Mucosa of stomach (tissue), 1 donor: Measurements from ENCODE around the gene ENDOV.

Experiments used
- H3K27me3 ChIP-seq: one replicate; pipeline ENCODE4 v1.7.0; 2013; ENCODE audit warnings: mild to moderate bottlenecking, low read length; ENCODE audit not compliant: control insufficient read depth, insufficient read depth
- H3K36me3 ChIP-seq: one replicate; pipeline ENCODE4 v1.7.0; 2013; ENCODE audit warnings: low read length; ENCODE audit not compliant: control insufficient read depth, insufficient read depth
- H3K4me1 ChIP-seq: one replicate; pipeline ENCODE4 v1.7.0; 2013; ENCODE audit warnings: mild to moderate bottlenecking, low read length; ENCODE audit not compliant: control insufficient read depth, insufficient read depth
- H3K4me3 ChIP-seq: one replicate; pipeline ENCODE4 v1.7.0; 2013; ENCODE audit warnings: low read length
- H3K9ac ChIP-seq: one replicate; pipeline ENCODE4 v1.7.0; 2013; ENCODE audit warnings: mild to moderate bottlenecking, low read length, moderate library complexity
- H3K9me3 ChIP-seq: one replicate; pipeline ENCODE4 v1.7.0; 2013; ENCODE audit warnings: mild to moderate bottlenecking, low read length, moderate library complexity; ENCODE audit not compliant: control insufficient read depth
- donor health status: Pancreatic carcinoma.

ENDOV gene

GRCh38 chr17:80458016-80458415, 43.0 kb downstream of the ENDOV start:
- peaks cover 4% of the 10 kb centered on the region for H3K27me3 ChIP-seq
- H3K9ac ChIP-seq, result no peak overlapping the region
- H3K9me3 ChIP-seq, result no peaks in the 10 kb centered on the region
- H3K4me3 ChIP-seq, result no peak overlapping the region
- peaks cover 10% of the 10 kb centered on the region for H3K4me1 ChIP-seq
- H3K36me3 ChIP-seq, result no peaks in the 10 kb centered on the region

GRCh38 chr17:80459234-80459633, 44.3 kb downstream of the ENDOV start:
- no peak overlapping the region for H3K9ac ChIP-seq
- peaks cover 11% of the 10 kb centered on the region for H3K27me3 ChIP-seq

GRCh38 chr17:80460429-80460834, 45.5 kb downstream of the ENDOV start:
- no peaks in the 10 kb centered on the region for H3K36me3 ChIP-seq
- H3K9ac ChIP-seq, result no peak overlapping the region
- H3K9me3 ChIP-seq, result no peaks in the 10 kb centered on the region
- H3K27me3 ChIP-seq, result peaks cover 15% of the 10 kb centered on the region
- H3K4me3 ChIP-seq, result no peak overlapping the region
- H3K4me1 ChIP-seq, result no peaks in the 10 kb centered on the region

More at GRCh38 chr17:80459234-80459633, 44.3 kb downstream of the ENDOV start:
- Histone ChIP-seq H3K9me3 (no peaks in the 10 kb centered on the region), H3K4me3 (no peak overlapping the region), H3K36me3 (no peaks in the 10 kb centered on the region), H3K4me1 (peaks cover under 1% of the 10 kb centered on the region)

GRCh38 chr17:80461528-80462160, 46.7 kb downstream of the ENDOV start:
- Histone ChIP-seq H3K27me3 (peaks cover 26% of the 10 kb centered on the region), H3K4me3 (no peak overlapping the region), H3K4me1 (no peaks in the 10 kb centered on the region), H3K36me3 (no peaks in the 10 kb centered on the region), H3K9me3 (no peaks in the 10 kb centered on the region), H3K9ac (no peak overlapping the region)

GRCh38 chr17:80463784-80464400, 48.9 kb downstream of the ENDOV start:
- H3K36me3 ChIP-seq, result no peaks in the 10 kb centered on the region
- no peaks in the 10 kb centered on the region for H3K4me1 ChIP-seq
- H3K9ac ChIP-seq, result no peak overlapping the region
- no peaks in the 10 kb centered on the region for H3K9me3 ChIP-seq
- H3K27me3 ChIP-seq, result peaks cover 39% of the 10 kb centered on the region
- no peak overlapping the region for H3K4me3 ChIP-seq

GRCh38 chr17:80464486-80464885, 49.5 kb downstream of the ENDOV start:
- Histone ChIP-seq H3K9me3 (no peaks in the 10 kb centered on the region), H3K9ac (no peak overlapping the region), H3K36me3 (no peaks in the 10 kb centered on the region), H3K4me1 (no peaks in the 10 kb centered on the region), H3K4me3 (no peak overlapping the region), H3K27me3 (peaks cover 45% of the 10 kb centered on the region)

GRCh38 chr17:80465327-80465974, 50.5 kb downstream of the ENDOV start:
- no peak overlapping the region for H3K4me3 ChIP-seq
- H3K9me3 ChIP-seq, result no peaks in the 10 kb centered on the region
- peaks cover 54% of the 10 kb centered on the region for H3K27me3 ChIP-seq
- H3K9ac ChIP-seq, result no peak overlapping the region
- H3K4me1 ChIP-seq, result no peaks in the 10 kb centered on the region
- H3K36me3 ChIP-seq, result no peaks in the 10 kb centered on the region

- no peaks in the 10 kb centered on the region for H3K9me3 ChIP-seq
- H3K4me3 ChIP-seq, result no peak overlapping the region
- peaks cover 58% of the 10 kb centered on the region for H3K27me3 ChIP-seq
- no peak overlapping the region for H3K9ac ChIP-seq
- H3K4me1 ChIP-seq, result no peaks in the 10 kb centered on the region
- no peaks in the 10 kb centered on the region for H3K36me3 ChIP-seq
These were observed 51.3 kb downstream of the ENDOV start for GRCh38 chr17:80466188-80466705.

GRCh38 chr17:80468242-80468641, 53.3 kb downstream of the ENDOV start:
- Histone ChIP-seq H3K27me3 (peaks cover 78% of the 10 kb centered on the region), H3K36me3 (no peaks in the 10 kb centered on the region), H3K4me1 (no peaks in the 10 kb centered on the region), H3K9ac (no peak overlapping the region), H3K4me3 (no peak overlapping the region), H3K9me3 (no peaks in the 10 kb centered on the region)

GRCh38 chr17:80468781-80469493, 54.0 kb downstream of the ENDOV start:
- no peaks in the 10 kb centered on the region for H3K36me3 ChIP-seq
- no peaks in the 10 kb centered on the region for H3K4me1 ChIP-seq
- no peak overlapping the region for H3K4me3 ChIP-seq
- H3K9ac ChIP-seq, result no peak overlapping the region
- H3K27me3 ChIP-seq, result peaks cover 79% of the 10 kb centered on the region
- no peaks in the 10 kb centered on the region for H3K9me3 ChIP-seq

GRCh38 chr17:80469667-80470066, 54.7 kb downstream of the ENDOV start:
- Histone ChIP-seq H3K36me3 (no peaks in the 10 kb centered on the region), H3K27me3 (peaks cover 86% of the 10 kb centered on the region), H3K9me3 (no peaks in the 10 kb centered on the region), H3K4me3 (no peak overlapping the region), H3K9ac (no peak overlapping the region), H3K4me1 (no peaks in the 10 kb centered on the region)

- Histone ChIP-seq H3K36me3 (no peaks in the 10 kb centered on the region), H3K9me3 (no peaks in the 10 kb centered on the region), H3K4me3 (no peak overlapping the region), H3K9ac (no peak overlapping the region), H3K27me3 (peaks cover 89% of the 10 kb centered on the region), H3K4me1 (no peaks in the 10 kb centered on the region)
These were observed 55.6 kb downstream of the ENDOV start for GRCh38 chr17:80470603-80471002.
